Upper lobe of left lung (tissue), 6 donors: ENCODE results near the gene CCDC7. TPM values are rescaled to one million over a fixed set of nuclear protein-coding genes. Genes with fewer than 3 reads are reported as not detected.
A peak's percentile ranks its signal among the peaks of the same experiment; 100 is the strongest.
"Not testable (repeated sequence)": the region's sequence is repeated elsewhere in the genome, so short reads cannot be mapped to it uniquely, and the experiment has no call there.

Source experiments
- ATAC-seq, 2 donors: fragments of 200-7000 bp; cut with Tn5 transposase; one replicate each; pipeline ENCODE4 v1.9.1; 2022; ENCODE audit warnings: mild to moderate bottlenecking in 2 of 2, moderate library complexity in 2 of 2; ENCODE audit not compliant: low FRiP score in 2 of 2
- DNase-seq, 2 donors: peaks; one replicate each; pipeline ENCODE4 v3.0.0-alpha.2; 2019 to 2020
- H3K27ac ChIP-seq, 4 donors: fragments of 200-600 bp; sonication (generic); one replicate each; pipeline ENCODE4 v1.5.1; 2016 to 2019
- H3K27me3 ChIP-seq, 4 donors: fragments of 200-600 bp; sonication (generic); one replicate each; pipeline ENCODE4 v1.5.1; 2017 to 2019
- H3K36me3 ChIP-seq, 4 donors: fragments of 200-600 bp; sonication (generic); one replicate each; pipeline ENCODE4 v1.5.1; 2016 to 2019
- H3K4me1 ChIP-seq, 4 donors: fragments of 200-600 bp; sonication (generic); one replicate each; pipeline ENCODE4 v1.5.1; 2018 to 2019
- H3K4me3 ChIP-seq, 4 donors: fragments of 200-600 bp; sonication (generic); one replicate each; pipeline ENCODE4 v1.5.1; 2017 to 2019; ENCODE audit warnings: mild to moderate bottlenecking in 2 of 4, moderate library complexity in 1 of 4
- H3K9me3 ChIP-seq, 4 donors: fragments of 200-600 bp; sonication (generic); one replicate each; pipeline ENCODE4 v1.5.1; 2018 to 2019
- CTCF ChIP-seq, 6 experiments: fragments of 450-650 bp in 4 of 6; fragments of 200-600 bp in 2 of 6; sonication (generic) in 2 of 6; IDR thresholded peaks; one replicate each; pipeline ENCODE4 v1.5.1; 2016 to 2019; ENCODE audit warnings: antibody characterized with exemption in 6 of 6
- EP300 ChIP-seq, 4 donors: sonication (generic); formaldehyde crosslinking; IDR thresholded peaks; one replicate each; pipeline ENCODE4 v1.5.1; 2017; ENCODE audit warnings: antibody characterized with exemption in 4 of 4, control low read depth in 2 of 4
- POLR2A ChIP-seq, 4 donors: fragments of 450-650 bp; IDR thresholded peaks; one replicate each; pipeline ENCODE4 v1.5.1; 2016 to 2017; ENCODE audit warnings: antibody characterized with exemption in 4 of 4, mild to moderate bottlenecking in 2 of 4
- POLR2AphosphoS5 ChIP-seq, 2 donors: sonication (generic); formaldehyde crosslinking; IDR thresholded peaks; one replicate each; pipeline ENCODE4 v1.5.1; 2017; ENCODE audit warnings: antibody characterized with exemption in 2 of 2
- WGBS, 2 donors: methylation state at CpG; one replicate each; pipeline ENCODE4 v1.1.5; 2017 to 2018; 5-methylcytosine and 5-hydroxymethylcytosine counted together
- total RNA-seq, 6 donors: library from RNA; depleted of rRNA in 4 of 6; stranded (reverse); fragments of >200 nt in 4 of 6; gene quantifications; one replicate each; pipeline versions ENCODE4 v1.1.0 to v1.2.1, GENCODE V29; 2016 to 2021
- donor health status: DM: no; HTN: no; CAD: no; lungs with moderate emphysema.
- donor health status: DM: no; HTN: yes; CAD: no; lungs with severe emphysema.

The CCDC7 gene
- total RNA-seq, 6 donors from 2014 or later, result 6.4 to 39.8 (median 18.0) TPM

DNA sequence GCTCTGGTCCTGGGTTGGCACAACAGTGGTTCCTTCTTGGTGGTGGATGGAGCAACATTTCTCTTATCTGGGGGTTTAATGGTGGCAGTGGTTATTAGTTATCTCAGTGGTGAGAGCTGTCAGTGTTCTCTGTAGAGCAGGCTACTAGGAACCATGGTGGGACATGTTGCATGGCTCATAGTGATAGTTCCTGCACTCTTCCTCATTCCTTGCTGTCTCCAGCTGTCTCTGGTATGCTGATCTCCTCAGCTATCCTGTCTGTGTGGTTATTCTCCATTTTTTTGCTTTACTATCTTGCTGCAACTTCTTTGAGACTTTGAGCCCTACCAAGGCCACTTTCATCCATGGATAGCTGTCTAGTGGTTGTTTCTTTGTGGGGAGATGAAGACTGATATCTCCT lies 44.0 kb downstream of the CCDC7 start:
- TF ChIP-seq EP300 (IDR thresholded peaks at IDR 0.05) (no peak), POLR2A (IDR thresholded peaks at IDR 0.05) (no peak), POLR2AphosphoS5 (IDR thresholded peaks at IDR 0.05) (no peak), CTCF (IDR thresholded peaks at IDR 0.05) (no peak)
- DNase-seq (no peak), ATAC-seq (no peak)
- Histone ChIP-seq H3K27ac (no peak overlapping the region), H3K4me3 (no peak overlapping the region), H3K36me3 (peaks cover 0 to 16% (median 11%) of the 10 kb centered on the region in 4 donors), H3K4me1 (no peaks in the 10 kb centered on the region), H3K27me3 (no peaks in the 10 kb centered on the region), H3K9me3 (peaks cover 0 to 6% (median 0%) of the 10 kb centered on the region in 4 donors)

DNA sequence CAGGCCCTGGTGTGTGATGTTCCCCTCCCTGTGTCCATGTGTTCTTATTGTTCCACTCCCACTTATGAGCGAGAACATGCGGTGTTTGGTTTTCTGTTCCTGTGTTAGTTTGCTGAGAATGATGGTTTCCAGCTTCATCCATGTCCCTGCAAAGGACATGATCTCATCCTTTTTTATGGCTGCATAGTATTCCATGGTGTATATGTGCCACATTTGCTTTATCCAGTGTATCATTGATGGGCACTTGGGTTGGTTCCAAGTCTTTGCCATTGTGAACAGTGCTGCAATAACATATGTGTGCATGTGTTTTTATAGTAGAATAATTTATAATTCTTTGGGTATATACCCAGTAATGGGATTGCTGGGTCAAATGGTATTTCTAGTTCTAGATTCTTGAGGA lies 48.6 kb downstream of the CCDC7 start:
- H3K4me3 ChIP-seq, H3K9me3 ChIP-seq, H3K36me3 ChIP-seq, H3K27ac ChIP-seq, H3K4me1 ChIP-seq, DNase-seq, H3K27me3 ChIP-seq, ATAC-seq: not testable (repeated sequence)
- WGBS, 2 donors, result 100% methylated on average over 2 of the region's 2 CpGs

GRCh38 chr10:32500136-32500535 lies 54.2 kb downstream of the CCDC7 start:
- ATAC-seq, H3K9me3 ChIP-seq, H3K4me1 ChIP-seq, H3K27me3 ChIP-seq, H3K4me3 ChIP-seq, H3K27ac ChIP-seq, H3K36me3 ChIP-seq: not testable (repeated sequence)
- peak in 1 of 2 donors; percentile 67 for DNase-seq
- 95 to 100% methylated on average over 1 to 31 of the region's 31 CpGs for WGBS, 2 donors

DNA sequence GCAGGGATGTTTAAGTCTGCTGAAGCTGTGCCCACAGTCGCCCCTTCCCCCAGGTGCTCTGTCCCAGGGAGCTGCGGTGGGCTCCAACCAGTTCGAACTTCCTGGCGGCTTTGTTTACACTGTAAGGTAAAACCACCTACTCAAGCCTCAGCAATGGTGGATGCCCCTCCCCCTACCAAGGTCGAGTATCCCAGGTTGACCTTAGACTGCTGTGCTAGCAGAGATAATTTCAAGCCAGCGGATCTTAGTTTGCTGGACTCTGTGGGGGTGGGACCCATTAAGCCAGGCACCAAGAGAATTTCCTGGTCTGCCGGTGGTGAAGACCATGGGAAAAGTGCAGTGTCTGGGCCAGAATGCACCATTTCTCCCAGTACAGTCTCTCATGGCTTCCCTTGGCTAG lies 56.0 kb downstream of the CCDC7 start:
- Histone ChIP-seq H3K36me3 (peaks cover 0 to 12% (median 6%) of the 10 kb centered on the region in 4 donors), H3K27ac (no peak overlapping the region), H3K9me3 (no peaks in the 10 kb centered on the region), H3K4me1 (no peaks in the 10 kb centered on the region), H3K27me3 (no peaks in the 10 kb centered on the region), H3K4me3 (no peak overlapping the region)
- WGBS, 2 donors, result 97% methylated on average over 7 of the region's 7 CpGs; no CpG with 5 or more reads in 1 of the 2 donors
- DNase-seq (no peak), ATAC-seq (peak in 1 of 2 donors; percentile 46)
- TF ChIP-seq POLR2AphosphoS5 (IDR thresholded peaks at IDR 0.05), result no peak
- no peak for TF ChIP-seq CTCF (IDR thresholded peaks at IDR 0.05)
- no peak for TF ChIP-seq POLR2A (IDR thresholded peaks at IDR 0.05)
- no peak for TF ChIP-seq EP300 (IDR thresholded peaks at IDR 0.05)

DNA sequence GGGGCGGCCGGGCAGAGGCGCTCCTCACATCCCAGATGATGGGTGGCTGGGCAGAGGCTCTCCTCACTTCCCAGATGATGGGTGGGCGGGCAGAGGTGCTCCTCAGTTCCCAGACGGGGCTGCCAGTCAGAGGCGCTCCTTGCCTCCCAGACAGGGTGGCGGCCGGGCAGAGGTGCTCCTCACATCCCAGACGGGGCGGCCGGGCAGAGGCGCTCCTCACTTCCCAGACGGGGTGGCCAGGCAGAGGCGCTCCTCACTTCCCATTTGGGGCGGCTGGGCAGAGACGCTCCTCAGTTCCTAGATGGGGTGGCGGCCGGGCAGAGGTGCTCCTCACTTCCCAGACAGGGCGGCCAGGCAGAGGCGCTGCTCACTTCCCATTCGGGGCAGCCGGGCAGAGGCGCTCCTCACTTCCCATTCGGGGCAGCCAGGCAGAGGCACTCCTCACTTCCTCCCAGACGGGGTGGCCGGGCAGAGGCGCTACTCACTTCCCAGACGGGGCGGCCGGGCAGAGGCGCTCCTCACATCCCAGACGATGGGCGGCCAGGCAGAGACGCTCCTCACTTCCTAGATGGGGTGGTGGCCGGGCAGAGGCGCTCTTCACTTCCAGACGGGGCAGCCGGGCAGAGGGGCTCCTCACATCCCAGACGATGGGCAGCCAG lies 60.0 kb downstream of the CCDC7 start:
- not testable (repeated sequence) for H3K27me3 ChIP-seq, ATAC-seq, H3K4me1 ChIP-seq, H3K27ac ChIP-seq, H3K4me3 ChIP-seq, H3K9me3 ChIP-seq
- 95 to 98% methylated on average over 17 to 39 of the region's 39 CpGs for WGBS, 2 donors
- peaks cover 0 to 12% (median 6%) of the 10 kb centered on the region in 4 donors for H3K36me3 ChIP-seq
- DNase-seq, result peak in 1 of 2 donors; percentile 57

DNA sequence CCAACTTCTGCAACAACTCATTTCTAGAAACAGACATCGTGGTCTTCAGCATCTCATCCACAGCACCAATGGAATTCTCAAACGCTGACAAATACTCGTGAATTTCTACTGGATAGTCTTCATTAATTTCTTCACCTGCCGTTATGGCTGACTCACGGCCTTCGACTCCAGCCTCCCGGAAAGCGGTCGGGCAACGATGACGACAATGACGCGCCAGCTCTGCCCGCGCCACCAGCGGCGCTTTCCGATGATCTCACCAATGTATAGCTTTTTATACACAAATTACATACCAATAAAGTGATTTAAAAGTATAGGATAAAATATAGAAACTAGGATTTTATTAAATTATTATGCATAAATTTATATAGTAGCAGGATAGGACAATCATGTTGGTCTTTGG lies 65.7 kb downstream of the CCDC7 start:
- H3K4me1 ChIP-seq, result no peaks in the 10 kb centered on the region
- DNase-seq (peak in 1 of 2 donors; percentile 37), ATAC-seq (no peak)
- peaks cover 0 to 3% (median 0%) of the 10 kb centered on the region in 4 donors for H3K36me3 ChIP-seq
- no peaks in the 10 kb centered on the region for H3K9me3 ChIP-seq
- TF ChIP-seq POLR2AphosphoS5 (IDR thresholded peaks at IDR 0.05), result no peak
- no peak for TF ChIP-seq CTCF (IDR thresholded peaks at IDR 0.05)
- no peak for TF ChIP-seq POLR2A (IDR thresholded peaks at IDR 0.05)
- no peak for TF ChIP-seq EP300 (IDR thresholded peaks at IDR 0.05)
- 98% methylated on average over 18 of the region's 18 CpGs for WGBS, 2 donors
- no peak overlapping the region for H3K27ac ChIP-seq
- no peak overlapping the region for H3K4me3 ChIP-seq
- no peaks in the 10 kb centered on the region for H3K27me3 ChIP-seq
